ENCODE results near the gene CFC1B.
"Not testable (repeated sequence)": the region's sequence is repeated elsewhere in the genome, so short reads cannot be mapped to it uniquely, and the experiment has no call there.

Gene CFC1B

GRCh38 chr2:130536654-130537053 lies 15.6 kb downstream of the CFC1B start:
- H3K27me3 ChIP-seq (ENCODE audit: control insufficient read depth in 3 of 3, insufficient read depth in 3 of 3, low read depth in 1 of 3, low read length in 3 of 3); H2BK5ac ChIP-seq (ENCODE audit: low read length); H3K9ac ChIP-seq (ENCODE audit: low read depth, low read length, poor library complexity); H3K4me3 ChIP-seq (ENCODE audit: low read length in 2 of 2); H4K91ac ChIP-seq (ENCODE audit: low read depth, low read length, poor library complexity); H3K18ac ChIP-seq (ENCODE audit: low read length); H2BK12ac ChIP-seq (ENCODE audit: low read length); DNase-seq (ENCODE audit: low spot score); H3K23ac ChIP-seq (ENCODE audit: low read depth, low read length, poor library complexity); H4K8ac ChIP-seq (ENCODE audit: low read depth, low read length); H3K4me1 ChIP-seq (ENCODE audit: control insufficient read depth in 2 of 2, insufficient read depth in 1 of 2, low read depth in 1 of 2, low read length in 2 of 2); H3K14ac ChIP-seq (ENCODE audit: low read length); H3K4me2 ChIP-seq (ENCODE audit: insufficient read depth, low read length, poor library complexity, severe bottlenecking); H3K4ac ChIP-seq (ENCODE audit: low read length); H2BK15ac ChIP-seq (ENCODE audit: low read length); H2BK120ac ChIP-seq (ENCODE audit: low read depth, low read length); H3K79me1 ChIP-seq (ENCODE audit: low read depth, low read length); H2AFZ ChIP-seq (ENCODE audit: low read length); H3K9me3 ChIP-seq (replicated peaks in 1 of 2; ENCODE audit: control insufficient read depth in 2 of 2, insufficient read depth in 1 of 2, low read depth in 1 of 2, low read length in 2 of 2); H3K36me3 ChIP-seq (replicated peaks in 1 of 2; ENCODE audit: control insufficient read depth in 2 of 2, insufficient read depth in 2 of 2, low read length in 2 of 2); H2AK5ac ChIP-seq (ENCODE audit: low read depth, low read length); H3K27ac ChIP-seq (replicated peaks; ENCODE audit: low read length): not testable (repeated sequence)
- no CpG with 5 or more reads among the region's 7 CpGs for WGBS, 2 donors (ENCODE audit: extremely low coverage in 2 of 2, insufficient read length in 2 of 2, insufficient replicate concordance in 1 of 2)

GRCh38 chr2:130538271-130538670 lies 17.2 kb downstream of the CFC1B start:
- not testable (repeated sequence) for H2BK12ac ChIP-seq (ENCODE audit: low read length); H2AFZ ChIP-seq (ENCODE audit: low read length); H3K4me3 ChIP-seq (ENCODE audit: low read length in 2 of 2); H3K9ac ChIP-seq (ENCODE audit: low read depth, low read length, poor library complexity); H3K36me3 ChIP-seq (replicated peaks in 1 of 2; ENCODE audit: control insufficient read depth in 2 of 2, insufficient read depth in 2 of 2, low read length in 2 of 2); H3K9me3 ChIP-seq (replicated peaks in 1 of 2; ENCODE audit: control insufficient read depth in 2 of 2, insufficient read depth in 1 of 2, low read depth in 1 of 2, low read length in 2 of 2); H4K91ac ChIP-seq (ENCODE audit: low read depth, low read length, poor library complexity); H2BK120ac ChIP-seq (ENCODE audit: low read depth, low read length); H3K79me1 ChIP-seq (ENCODE audit: low read depth, low read length); H3K18ac ChIP-seq (ENCODE audit: low read length); H4K8ac ChIP-seq (ENCODE audit: low read depth, low read length); DNase-seq (ENCODE audit: low spot score); H3K14ac ChIP-seq (ENCODE audit: low read length); H2AK5ac ChIP-seq (ENCODE audit: low read depth, low read length); H3K4ac ChIP-seq (ENCODE audit: low read length); H2BK5ac ChIP-seq (ENCODE audit: low read length); H3K4me2 ChIP-seq (ENCODE audit: insufficient read depth, low read length, poor library complexity, severe bottlenecking); H3K23ac ChIP-seq (ENCODE audit: low read depth, low read length, poor library complexity); H3K27me3 ChIP-seq (ENCODE audit: control insufficient read depth in 3 of 3, insufficient read depth in 3 of 3, low read depth in 1 of 3, low read length in 3 of 3); H3K4me1 ChIP-seq (ENCODE audit: control insufficient read depth in 2 of 2, insufficient read depth in 1 of 2, low read depth in 1 of 2, low read length in 2 of 2); H3K27ac ChIP-seq (replicated peaks; ENCODE audit: low read length); H2BK15ac ChIP-seq (ENCODE audit: low read length)
- WGBS, 2 donors (ENCODE audit: extremely low coverage in 2 of 2, insufficient read length in 2 of 2, insufficient replicate concordance in 1 of 2) = no CpG with 5 or more reads among the region's 9 CpGs

- not testable (repeated sequence) for DNase-seq (ENCODE audit: low spot score); H3K36me3 ChIP-seq (replicated peaks in 1 of 2; ENCODE audit: control insufficient read depth in 2 of 2, insufficient read depth in 2 of 2, low read length in 2 of 2); H3K27ac ChIP-seq (replicated peaks; ENCODE audit: low read length); H4K8ac ChIP-seq (ENCODE audit: low read depth, low read length); H3K27me3 ChIP-seq (ENCODE audit: control insufficient read depth in 3 of 3, insufficient read depth in 3 of 3, low read depth in 1 of 3, low read length in 3 of 3); H3K18ac ChIP-seq (ENCODE audit: low read length); H2BK12ac ChIP-seq (ENCODE audit: low read length); H2BK5ac ChIP-seq (ENCODE audit: low read length); H3K4me2 ChIP-seq (ENCODE audit: insufficient read depth, low read length, poor library complexity, severe bottlenecking); H2BK120ac ChIP-seq (ENCODE audit: low read depth, low read length); H4K91ac ChIP-seq (ENCODE audit: low read depth, low read length, poor library complexity); H3K4ac ChIP-seq (ENCODE audit: low read length); H2BK15ac ChIP-seq (ENCODE audit: low read length); H3K23ac ChIP-seq (ENCODE audit: low read depth, low read length, poor library complexity); H3K14ac ChIP-seq (ENCODE audit: low read length); H2AK5ac ChIP-seq (ENCODE audit: low read depth, low read length); H3K9me3 ChIP-seq (replicated peaks in 1 of 2; ENCODE audit: control insufficient read depth in 2 of 2, insufficient read depth in 1 of 2, low read depth in 1 of 2, low read length in 2 of 2); H3K4me3 ChIP-seq (ENCODE audit: low read length in 2 of 2); H3K79me1 ChIP-seq (ENCODE audit: low read depth, low read length); H3K9ac ChIP-seq (ENCODE audit: low read depth, low read length, poor library complexity); H2AFZ ChIP-seq (ENCODE audit: low read length); H3K4me1 ChIP-seq (ENCODE audit: control insufficient read depth in 2 of 2, insufficient read depth in 1 of 2, low read depth in 1 of 2, low read length in 2 of 2)
- no CpG with 5 or more reads among the region's 4 CpGs for WGBS, 2 donors (ENCODE audit: extremely low coverage in 2 of 2, insufficient read length in 2 of 2, insufficient replicate concordance in 1 of 2)
These were observed 21.8 kb downstream of the CFC1B start for GRCh38 chr2:130542789-130543188.

- H3K27ac ChIP-seq (replicated peaks; ENCODE audit: low read length); H3K9me3 ChIP-seq (replicated peaks in 1 of 2; ENCODE audit: control insufficient read depth in 2 of 2, insufficient read depth in 1 of 2, low read depth in 1 of 2, low read length in 2 of 2); H2BK120ac ChIP-seq (ENCODE audit: low read depth, low read length); H3K4me2 ChIP-seq (ENCODE audit: insufficient read depth, low read length, poor library complexity, severe bottlenecking); H3K14ac ChIP-seq (ENCODE audit: low read length); H3K9ac ChIP-seq (ENCODE audit: low read depth, low read length, poor library complexity); H3K18ac ChIP-seq (ENCODE audit: low read length); H2BK12ac ChIP-seq (ENCODE audit: low read length); H3K4me1 ChIP-seq (ENCODE audit: control insufficient read depth in 2 of 2, insufficient read depth in 1 of 2, low read depth in 1 of 2, low read length in 2 of 2); H4K8ac ChIP-seq (ENCODE audit: low read depth, low read length); H2BK5ac ChIP-seq (ENCODE audit: low read length); H3K79me1 ChIP-seq (ENCODE audit: low read depth, low read length); H2AK5ac ChIP-seq (ENCODE audit: low read depth, low read length); H3K23ac ChIP-seq (ENCODE audit: low read depth, low read length, poor library complexity); H3K4ac ChIP-seq (ENCODE audit: low read length); DNase-seq (ENCODE audit: low spot score); H4K91ac ChIP-seq (ENCODE audit: low read depth, low read length, poor library complexity); H3K36me3 ChIP-seq (replicated peaks in 1 of 2; ENCODE audit: control insufficient read depth in 2 of 2, insufficient read depth in 2 of 2, low read length in 2 of 2); H3K4me3 ChIP-seq (ENCODE audit: low read length in 2 of 2); H2BK15ac ChIP-seq (ENCODE audit: low read length); H3K27me3 ChIP-seq (ENCODE audit: control insufficient read depth in 3 of 3, insufficient read depth in 3 of 3, low read depth in 1 of 3, low read length in 3 of 3); H2AFZ ChIP-seq (ENCODE audit: low read length): not testable (repeated sequence)
- WGBS, 2 donors (ENCODE audit: extremely low coverage in 2 of 2, insufficient read length in 2 of 2, insufficient replicate concordance in 1 of 2) = no CpG with 5 or more reads among the region's 12 CpGs
These were observed 22.9 kb downstream of the CFC1B start for GRCh38 chr2:130543785-130544528.

Data from neuronal stem cell (in vitro differentiated cells).